Activated naive CD8-positive, alpha-beta T cell treated with anti-CD3 and anti-CD28 coated beads, Interleukin-2, amount 50 U/mL, for 24 hours (primary cell): ENCODE results near the gene INSR.

ENCODE experiments used
- ATAC-seq: fragments of 150-1000 bp; cut with Tn5 transposase; one replicate; pipeline ENCODE4 v1.10.0; 2021
- DNase-seq: peaks from one replicate; pipeline ENCODE4 v3.0.0; 2021
- H3K27ac Mint-ChIP-seq: one replicate; pipeline ENCODE4 v1.8.0; 2021; ENCODE audit warnings: mild to moderate bottlenecking, mixed read lengths
- H3K27me3 Mint-ChIP-seq: one replicate; pipeline ENCODE4 v1.8.0; 2021; ENCODE audit warnings: mixed read lengths
- H3K36me3 Mint-ChIP-seq: one replicate; pipeline ENCODE4 v1.8.0; 2021; ENCODE audit warnings: low read depth, mixed read lengths
- H3K4me1 Mint-ChIP-seq: one replicate; pipeline ENCODE4 v1.8.0; 2021; ENCODE audit warnings: mixed read lengths
- H3K4me3 Mint-ChIP-seq: one replicate; pipeline ENCODE4 v1.8.0; 2021; ENCODE audit warnings: mild to moderate bottlenecking, moderate library complexity, mixed read lengths
- H3K9me3 Mint-ChIP-seq: one replicate; pipeline ENCODE4 v1.8.0; 2021; ENCODE audit warnings: mixed read lengths

INSR gene

DNA sequence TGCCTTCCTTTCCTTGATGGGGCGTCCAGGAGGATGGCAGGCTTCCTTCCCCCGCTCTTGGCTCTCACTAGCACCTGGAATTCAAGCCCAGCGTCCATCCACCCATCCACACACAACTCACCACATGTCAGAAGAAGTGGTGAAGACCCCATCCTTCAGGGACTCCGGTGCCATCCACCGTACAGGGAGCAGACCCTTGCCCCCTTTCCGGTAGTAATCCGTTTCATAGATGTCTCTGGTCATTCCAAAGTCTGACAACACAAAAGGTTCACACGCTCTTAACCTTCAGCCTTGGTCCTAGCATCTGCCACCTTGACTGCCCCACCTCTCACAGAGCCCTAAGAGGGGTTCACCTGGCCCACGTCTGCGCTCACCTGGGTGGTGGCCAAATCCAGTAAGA, 173.7 kb downstream of the INSR start:
- no peak overlapping the region for H3K27ac Mint-ChIP-seq
- H3K9me3 Mint-ChIP-seq = peaks cover 5% of the 10 kb centered on the region
- H3K27me3 Mint-ChIP-seq = no peaks in the 10 kb centered on the region
- peaks cover 3% of the 10 kb centered on the region for H3K36me3 Mint-ChIP-seq
- no peak for DNase-seq
- no peak for ATAC-seq
- H3K4me1 Mint-ChIP-seq = no peaks in the 10 kb centered on the region
- no peak overlapping the region for H3K4me3 Mint-ChIP-seq

DNA sequence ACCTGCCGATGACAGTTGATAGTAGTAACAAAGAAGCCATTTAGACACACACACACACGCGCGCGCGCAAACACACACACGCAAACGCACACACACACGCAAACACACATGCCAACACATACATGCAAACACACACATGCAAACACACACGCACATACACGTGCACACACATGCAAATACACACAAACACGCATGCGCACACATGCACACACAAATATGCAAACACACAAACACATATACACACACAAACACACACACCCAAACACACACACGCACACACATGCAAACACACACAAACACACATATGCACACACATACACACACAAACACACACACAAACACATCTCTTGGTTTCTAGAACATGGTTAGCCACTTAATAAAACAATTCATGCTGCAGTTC, 174.6 kb downstream of the INSR start:
- DNase-seq = no peak
- Mint-ChIP-seq H3K27me3 (no peaks in the 10 kb centered on the region), H3K27ac (no peak overlapping the region), H3K4me1 (no peaks in the 10 kb centered on the region), H3K36me3 (no peaks in the 10 kb centered on the region), H3K9me3 (peaks cover under 1% of the 10 kb centered on the region), H3K4me3 (no peak overlapping the region)
- no peak for ATAC-seq

DNA sequence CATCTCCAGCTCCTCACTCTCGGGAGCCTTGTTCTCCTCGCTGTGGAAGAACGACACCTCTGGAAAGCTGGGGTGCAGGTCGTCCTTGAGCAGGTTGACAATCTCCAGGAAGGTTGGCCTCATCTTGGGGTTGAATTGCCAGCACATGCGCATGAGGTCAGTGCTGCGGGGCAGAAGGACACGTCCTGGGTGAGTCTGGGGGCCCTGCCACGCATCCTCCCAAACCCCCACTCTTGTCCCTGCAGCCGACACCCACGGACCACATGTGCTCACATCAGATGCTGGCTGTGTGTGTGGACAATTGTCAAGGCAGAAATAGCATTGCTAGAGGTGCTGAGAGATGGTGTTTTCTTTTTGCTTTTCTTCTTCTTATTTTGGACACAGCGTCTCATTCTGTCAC, 177.0 kb downstream of the INSR start:
- ATAC-seq (no peak), DNase-seq (no peak)
- peaks cover 6% of the 10 kb centered on the region for H3K27me3 Mint-ChIP-seq
- no peaks in the 10 kb centered on the region for H3K4me1 Mint-ChIP-seq
- no peak overlapping the region for H3K4me3 Mint-ChIP-seq
- H3K27ac Mint-ChIP-seq = no peak overlapping the region
- no peaks in the 10 kb centered on the region for H3K9me3 Mint-ChIP-seq
- no peaks in the 10 kb centered on the region for H3K36me3 Mint-ChIP-seq

DNA sequence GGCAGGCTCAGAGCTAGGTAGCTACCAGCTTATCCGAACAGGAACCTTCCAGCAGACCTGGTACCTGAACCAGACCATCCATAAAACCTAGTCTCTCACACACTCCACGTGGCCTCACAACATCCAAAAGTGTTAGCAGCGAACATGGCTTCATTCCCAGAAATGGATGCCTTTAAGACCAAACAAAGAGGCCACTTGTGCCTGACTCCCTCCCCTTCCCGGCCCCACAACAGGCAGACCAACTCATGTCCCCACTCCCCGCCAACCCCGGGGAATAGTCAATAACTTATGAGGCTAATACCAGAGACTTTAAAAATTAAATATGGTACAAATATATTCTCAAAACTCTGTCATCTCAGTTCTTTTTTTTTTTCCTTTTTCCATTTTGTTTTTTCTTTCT, 178.5 kb downstream of the INSR start:
- H3K27ac Mint-ChIP-seq = no peak overlapping the region
- no peaks in the 10 kb centered on the region for H3K36me3 Mint-ChIP-seq
- no peaks in the 10 kb centered on the region for H3K4me1 Mint-ChIP-seq
- no peak for DNase-seq
- ATAC-seq = no peak
- H3K4me3 Mint-ChIP-seq = no peak overlapping the region
- no peaks in the 10 kb centered on the region for H3K9me3 Mint-ChIP-seq
- peaks cover 6% of the 10 kb centered on the region for H3K27me3 Mint-ChIP-seq

DNA sequence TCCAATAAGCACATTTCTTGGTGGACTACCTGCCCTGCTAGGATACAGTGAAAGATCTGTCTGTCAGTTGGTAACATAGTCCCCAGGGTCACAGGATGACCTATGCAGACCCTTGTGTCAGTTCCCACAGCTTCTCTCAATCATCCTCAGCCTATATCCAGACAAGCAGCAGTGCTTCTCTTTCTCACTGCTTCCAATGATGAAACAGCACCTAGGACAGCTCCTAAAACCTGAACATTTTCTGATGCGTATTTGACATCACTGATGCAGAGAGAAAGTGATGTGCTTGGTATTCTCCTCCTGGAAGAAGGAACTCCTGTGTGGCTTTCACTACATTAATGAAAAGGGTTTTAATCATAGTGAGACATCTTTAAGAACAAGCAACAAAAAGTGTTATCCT, 181.0 kb downstream of the INSR start:
- DNase-seq = no peak
- ATAC-seq = no peak
- no peak overlapping the region for H3K27ac Mint-ChIP-seq

DNA sequence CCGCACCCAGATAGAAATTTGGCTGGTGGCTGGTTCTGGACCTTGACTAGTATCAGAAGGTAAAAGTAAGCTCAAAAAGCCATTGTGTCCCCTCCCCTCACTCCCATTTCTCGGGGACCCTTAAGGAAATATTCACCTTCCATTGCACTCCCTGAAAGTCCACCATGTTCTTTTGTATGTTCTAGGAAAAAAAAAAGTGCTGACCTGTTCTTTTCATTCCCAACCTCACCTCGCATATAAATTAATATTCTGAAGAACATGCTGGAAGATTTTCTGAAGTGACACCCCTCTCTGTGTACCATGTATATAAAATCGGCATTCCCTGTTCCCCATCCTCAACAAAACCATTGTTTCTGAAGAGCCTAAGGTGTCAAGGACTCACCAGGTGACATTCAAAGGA, 181.5 kb downstream of the INSR start:
- Mint-ChIP-seq H3K9me3 (no peaks in the 10 kb centered on the region), H3K4me1 (no peaks in the 10 kb centered on the region), H3K27ac (no peak overlapping the region), H3K36me3 (no peaks in the 10 kb centered on the region), H3K27me3 (peaks cover 6% of the 10 kb centered on the region), H3K4me3 (no peak overlapping the region)
- no peak for ATAC-seq
- DNase-seq = no peak

More for the DNA sequence above, 181.0 kb downstream of the INSR start:
- Mint-ChIP-seq H3K27me3 (peaks cover 6% of the 10 kb centered on the region), H3K36me3 (no peaks in the 10 kb centered on the region), H3K9me3 (no peaks in the 10 kb centered on the region), H3K4me3 (no peak overlapping the region), H3K4me1 (no peaks in the 10 kb centered on the region)

DNA sequence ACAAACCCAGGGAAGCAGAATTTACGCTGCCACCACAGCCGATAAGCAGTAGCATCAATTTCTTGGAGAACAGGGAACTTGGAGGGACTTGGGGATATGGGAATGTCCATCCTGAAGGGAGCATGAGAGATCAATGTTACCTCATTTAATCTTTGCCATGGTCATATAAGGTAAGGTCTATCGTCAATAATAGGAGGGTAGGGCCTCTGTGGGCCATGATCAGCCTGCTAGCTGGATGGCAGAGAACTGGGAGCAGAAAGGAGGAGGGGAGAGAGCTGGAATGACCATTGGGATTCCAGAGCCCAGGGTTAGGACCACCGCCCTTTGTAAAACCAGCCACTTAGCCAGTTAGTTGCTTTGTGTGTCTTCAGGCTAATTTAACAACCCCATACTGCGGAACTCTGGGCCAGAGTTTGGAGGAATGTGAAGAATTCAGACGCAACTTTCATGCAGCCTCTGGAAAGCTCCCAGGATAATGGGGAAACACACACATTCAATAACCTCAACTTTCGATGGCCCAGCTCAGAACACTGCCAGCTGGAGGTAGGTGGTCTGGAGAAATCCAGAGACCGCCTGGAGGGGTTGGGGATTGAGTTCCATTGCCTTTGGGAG, 184.4 kb downstream of the INSR start:
- Mint-ChIP-seq H3K36me3 (no peaks in the 10 kb centered on the region), H3K27me3 (peaks cover 6% of the 10 kb centered on the region), H3K4me3 (no peak overlapping the region), H3K27ac (no peak overlapping the region), H3K4me1 (no peaks in the 10 kb centered on the region), H3K9me3 (no peaks in the 10 kb centered on the region)
- DNase-seq (no peak), ATAC-seq (no peak)

DNA sequence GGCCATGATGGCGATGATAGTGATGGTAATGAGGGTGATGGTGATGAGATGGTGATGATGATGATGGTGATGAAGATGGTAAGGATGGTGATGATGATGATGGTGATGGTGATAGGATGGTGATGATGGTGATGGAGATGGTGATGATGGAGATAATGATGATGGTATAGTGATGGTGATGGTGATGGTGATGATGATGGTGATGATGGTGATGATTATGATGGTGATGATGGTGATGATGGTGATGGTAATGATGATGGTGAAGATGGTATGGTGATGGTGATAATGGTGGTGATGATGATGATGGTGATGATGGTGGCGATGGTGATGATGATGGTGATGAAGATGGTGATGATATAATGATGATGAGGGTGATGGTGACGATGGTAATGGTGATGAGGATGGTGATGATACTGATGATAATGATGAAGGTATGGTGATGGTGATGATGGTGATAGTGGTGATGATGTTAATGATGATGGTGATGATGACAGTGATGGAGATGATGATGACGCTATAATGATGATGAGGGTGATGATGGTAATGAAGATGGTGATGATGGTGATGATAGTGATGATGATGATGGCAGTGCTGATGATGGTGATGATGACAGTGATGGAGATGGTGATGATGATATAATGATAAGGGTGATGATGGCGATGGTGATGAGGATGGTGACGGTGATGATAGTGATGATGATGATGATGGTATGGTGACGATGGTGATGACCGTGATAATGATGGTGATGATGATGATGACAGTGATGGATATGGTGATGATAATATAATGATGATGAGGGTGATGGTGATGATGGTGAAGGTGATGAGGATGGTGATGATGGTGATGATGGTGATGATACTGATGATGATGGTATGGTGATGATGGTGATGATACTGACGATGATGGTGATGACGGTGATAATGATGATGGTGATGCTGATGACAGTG, 187.2 kb downstream of the INSR start:
- no peaks in the 10 kb centered on the region for H3K9me3 Mint-ChIP-seq
- no peaks in the 10 kb centered on the region for H3K36me3 Mint-ChIP-seq
- DNase-seq (no peak), ATAC-seq (no peak)
- no peak overlapping the region for H3K4me3 Mint-ChIP-seq
- H3K27ac Mint-ChIP-seq = no peak overlapping the region
- no peaks in the 10 kb centered on the region for H3K4me1 Mint-ChIP-seq
- H3K27me3 Mint-ChIP-seq = no peaks in the 10 kb centered on the region

DNA sequence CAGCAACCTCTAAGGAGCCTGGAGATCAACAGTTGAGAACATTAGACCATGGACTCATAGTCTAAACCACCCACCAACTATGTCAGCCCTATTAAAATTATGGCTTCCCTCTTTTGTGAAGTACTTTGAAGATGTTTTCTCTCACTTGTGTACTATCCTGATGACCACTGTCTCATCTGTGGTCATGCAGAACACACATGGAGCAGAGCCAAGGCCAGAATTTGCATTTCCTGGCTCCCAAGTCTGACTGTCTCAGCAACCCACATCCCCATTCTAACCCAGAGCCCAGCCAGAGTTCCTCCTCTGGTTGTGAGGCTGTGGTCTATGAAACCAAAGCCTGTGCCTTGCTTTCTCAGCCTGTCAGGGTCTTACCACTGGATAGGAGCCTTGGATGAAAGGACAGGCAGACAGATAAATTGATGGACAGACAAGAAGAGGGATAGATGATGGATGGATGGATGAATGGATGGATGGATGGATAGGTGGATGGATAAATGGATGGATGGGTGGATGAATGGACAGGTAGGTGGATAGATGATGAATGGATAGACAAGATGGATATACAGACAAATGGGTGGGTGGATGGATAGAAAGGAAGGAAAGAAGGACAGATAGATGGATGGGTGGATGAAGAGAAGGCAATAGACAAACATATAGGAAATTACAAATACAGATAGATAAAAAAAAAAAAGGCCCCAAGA, 189.3 kb downstream of the INSR start:
- ATAC-seq (no peak), DNase-seq (no peak)
- Mint-ChIP-seq H3K27me3 (no peaks in the 10 kb centered on the region), H3K4me3 (no peak overlapping the region), H3K27ac (no peak overlapping the region), H3K36me3 (no peaks in the 10 kb centered on the region), H3K9me3 (no peaks in the 10 kb centered on the region), H3K4me1 (peaks cover 2% of the 10 kb centered on the region)

DNA sequence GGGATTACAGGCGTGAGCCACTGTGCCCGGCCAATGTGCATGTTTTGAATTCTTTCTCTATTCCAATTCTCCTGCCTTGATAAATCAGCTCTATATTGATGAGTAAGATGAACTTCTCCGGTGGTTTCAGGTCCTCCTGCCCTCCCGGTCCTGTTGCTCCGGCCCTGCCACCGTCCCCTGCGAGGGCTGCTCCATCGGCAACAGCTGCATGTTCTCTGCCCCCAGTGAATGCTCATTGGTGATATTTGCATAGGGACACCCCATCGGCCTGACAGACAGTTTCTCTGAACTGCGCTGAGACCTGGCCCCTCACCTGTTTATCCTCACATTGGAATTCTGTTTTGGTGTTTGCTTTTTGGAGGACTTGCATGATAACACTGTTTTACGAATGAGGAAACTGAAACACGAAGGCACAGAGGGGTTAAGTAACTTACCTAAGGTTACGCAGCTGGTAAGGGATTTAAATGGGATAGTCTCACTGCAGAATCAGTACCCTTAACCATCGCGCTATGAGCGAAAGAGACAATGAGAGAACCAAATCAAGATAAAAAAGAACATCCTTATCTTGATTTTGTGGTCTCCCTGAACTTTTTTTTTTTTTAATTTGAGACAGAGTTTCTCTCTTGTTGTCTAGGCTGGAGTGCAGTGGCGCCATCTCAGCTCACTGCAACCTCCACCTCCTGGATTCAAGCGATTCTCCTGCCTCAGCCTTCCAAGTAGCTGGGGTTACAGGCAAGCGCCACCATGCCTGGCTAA, 192.5 kb downstream of the INSR start:
- Mint-ChIP-seq H3K4me3 (no peak overlapping the region), H3K36me3 (peaks cover 9% of the 10 kb centered on the region), H3K27me3 (no peaks in the 10 kb centered on the region), H3K27ac (no peak overlapping the region), H3K9me3 (peaks cover 18% of the 10 kb centered on the region), H3K4me1 (peaks cover 13% of the 10 kb centered on the region)
- DNase-seq (no peak), ATAC-seq (no peak)

DNA sequence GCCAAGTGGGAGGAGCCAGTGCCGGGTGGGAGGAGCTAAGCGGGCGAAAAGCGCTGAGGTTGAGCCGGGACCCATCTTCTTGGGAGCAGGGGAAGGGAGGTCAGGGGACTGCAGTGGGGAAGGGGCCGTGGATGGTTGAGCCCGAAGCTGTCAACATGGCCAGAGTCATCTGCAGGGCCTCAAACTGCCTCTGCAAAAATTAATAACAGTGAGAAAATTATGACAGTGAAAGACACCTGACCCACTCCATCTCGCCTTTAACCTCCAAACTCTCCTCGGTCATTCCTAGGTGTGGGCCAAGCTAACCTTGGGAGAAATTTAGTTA, 194.7 kb downstream of the INSR start:
- peak; percentile 91 for DNase-seq
- Mint-ChIP-seq H3K36me3 (peaks cover 19% of the 10 kb centered on the region), H3K27me3 (no peaks in the 10 kb centered on the region), H3K27ac (peak overlapping the region; percentile 90), H3K9me3 (peaks cover 32% of the 10 kb centered on the region), H3K4me3 (peak overlapping the region; percentile 90), H3K4me1 (peaks cover 13% of the 10 kb centered on the region)
- no peak for ATAC-seq

DNA sequence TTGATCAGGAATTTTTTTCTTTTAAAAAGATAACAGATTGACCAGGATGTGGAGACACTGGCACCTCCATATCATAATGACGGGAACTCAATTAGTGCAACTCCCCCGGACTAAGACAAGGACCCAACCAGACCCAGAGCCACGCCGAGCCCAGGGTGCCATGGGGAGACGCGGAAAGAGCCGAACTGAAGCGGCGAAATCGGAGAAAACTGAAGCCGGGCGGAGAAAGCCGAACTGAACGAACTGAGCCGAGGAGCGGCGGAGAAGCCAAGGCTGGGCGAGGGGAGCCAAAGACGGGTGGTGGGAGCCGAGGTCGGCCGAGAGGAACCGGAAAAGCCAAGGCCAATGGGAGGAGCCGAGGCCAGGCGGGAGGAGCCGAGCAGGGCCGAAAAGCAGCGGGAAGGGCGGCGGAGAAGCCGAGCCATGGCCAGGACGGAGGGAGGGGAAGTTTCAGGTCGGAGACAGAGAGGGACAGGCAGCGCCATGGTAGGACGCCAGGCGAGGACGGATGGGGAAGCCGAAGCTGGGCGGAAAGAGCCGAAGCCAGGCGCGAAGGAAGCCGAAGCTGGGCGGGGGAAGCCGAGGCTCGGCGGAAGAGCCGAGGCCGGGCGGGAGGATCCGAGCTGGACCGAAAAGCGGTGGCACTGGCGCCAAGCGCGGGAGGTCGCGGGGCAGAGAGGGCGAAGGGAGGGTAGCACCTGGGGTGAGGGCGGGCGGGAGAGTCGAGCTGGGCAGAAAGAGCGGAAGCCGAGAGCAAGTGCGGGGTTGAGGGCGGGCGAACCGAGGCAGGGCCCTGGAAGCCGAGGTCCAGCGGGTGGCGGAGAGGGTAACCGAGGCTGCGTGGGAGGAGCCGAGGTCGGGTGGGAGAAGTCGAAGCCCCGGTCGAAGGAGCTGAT, 195.3 kb downstream of the INSR start:
- H3K4me1 Mint-ChIP-seq = peaks cover 13% of the 10 kb centered on the region
- H3K9me3 Mint-ChIP-seq = peaks cover 32% of the 10 kb centered on the region
- H3K36me3 Mint-ChIP-seq = peaks cover 20% of the 10 kb centered on the region
- H3K4me3 Mint-ChIP-seq = peak overlapping the region; percentile 90
- peak overlapping the region; percentile 90 for H3K27ac Mint-ChIP-seq
- ATAC-seq (peak; percentile 90), DNase-seq (peak; percentile 89)
- H3K27me3 Mint-ChIP-seq = no peaks in the 10 kb centered on the region

DNA sequence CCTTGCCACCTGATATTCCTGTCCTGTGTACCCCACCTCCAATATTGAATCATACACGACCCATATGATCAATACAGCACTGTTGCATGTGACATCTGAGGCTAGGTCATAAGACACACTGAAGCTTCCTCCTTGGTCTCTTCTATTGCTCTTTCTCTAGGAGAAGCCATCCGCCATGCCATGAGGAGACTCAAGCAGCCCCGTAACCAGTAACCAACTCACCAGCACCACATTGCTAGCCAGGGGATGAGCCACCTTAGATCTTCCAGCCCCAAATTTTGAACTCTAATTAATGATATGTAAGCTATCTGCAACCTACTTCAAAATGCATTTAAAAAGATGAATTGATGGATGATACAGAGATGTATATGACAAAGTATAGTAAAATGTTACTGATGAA, 196.1 kb downstream of the INSR start:
- no peak for ATAC-seq
- peaks cover 13% of the 10 kb centered on the region for H3K4me1 Mint-ChIP-seq
- peaks cover 20% of the 10 kb centered on the region for H3K36me3 Mint-ChIP-seq
- no peaks in the 10 kb centered on the region for H3K27me3 Mint-ChIP-seq
- H3K4me3 Mint-ChIP-seq = peak overlapping the region; percentile 90
- no peak for DNase-seq
- H3K9me3 Mint-ChIP-seq = peaks cover 32% of the 10 kb centered on the region
- H3K27ac Mint-ChIP-seq = peak overlapping the region; percentile 90

DNA sequence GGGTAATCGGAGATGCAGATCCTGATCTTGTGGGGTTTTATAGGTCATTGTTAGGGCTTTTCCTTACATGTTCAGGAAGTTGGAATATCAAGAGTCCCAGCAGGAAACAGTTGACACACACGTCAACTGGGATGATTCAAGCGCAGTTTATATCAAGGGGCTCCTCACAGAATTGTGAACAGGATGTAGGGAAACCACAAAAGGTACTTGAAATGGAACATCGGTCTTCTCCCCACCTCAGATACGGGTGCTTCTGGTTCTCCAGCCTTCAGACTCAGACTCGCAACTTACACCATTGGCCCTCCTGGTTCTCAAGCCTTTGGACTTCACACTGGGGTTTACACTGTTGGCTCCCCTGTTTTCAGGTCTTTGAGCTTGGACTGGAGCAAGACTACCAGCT, 205.2 kb downstream of the INSR start:
- ATAC-seq (peak; percentile 28), DNase-seq (no peak)
- H3K4me3 Mint-ChIP-seq = no peak overlapping the region
- no peaks in the 10 kb centered on the region for H3K27me3 Mint-ChIP-seq
- H3K4me1 Mint-ChIP-seq = peaks cover 6% of the 10 kb centered on the region
- H3K36me3 Mint-ChIP-seq = peaks cover 59% of the 10 kb centered on the region
- H3K27ac Mint-ChIP-seq = no peak overlapping the region
- peaks cover 34% of the 10 kb centered on the region for H3K9me3 Mint-ChIP-seq
